Fibroblast of skin of scalp (primary cell): ENCODE results near the gene RCAN1.
"Not testable (repeated sequence)": the region's sequence is repeated elsewhere in the genome, so short reads cannot be mapped to it uniquely, and the experiment has no call there.

Source experiments
- DNase-seq: peaks from one replicate; pipeline ENCODE4 v3.0.0-alpha.2; 2013

RCAN1 gene

DNA sequence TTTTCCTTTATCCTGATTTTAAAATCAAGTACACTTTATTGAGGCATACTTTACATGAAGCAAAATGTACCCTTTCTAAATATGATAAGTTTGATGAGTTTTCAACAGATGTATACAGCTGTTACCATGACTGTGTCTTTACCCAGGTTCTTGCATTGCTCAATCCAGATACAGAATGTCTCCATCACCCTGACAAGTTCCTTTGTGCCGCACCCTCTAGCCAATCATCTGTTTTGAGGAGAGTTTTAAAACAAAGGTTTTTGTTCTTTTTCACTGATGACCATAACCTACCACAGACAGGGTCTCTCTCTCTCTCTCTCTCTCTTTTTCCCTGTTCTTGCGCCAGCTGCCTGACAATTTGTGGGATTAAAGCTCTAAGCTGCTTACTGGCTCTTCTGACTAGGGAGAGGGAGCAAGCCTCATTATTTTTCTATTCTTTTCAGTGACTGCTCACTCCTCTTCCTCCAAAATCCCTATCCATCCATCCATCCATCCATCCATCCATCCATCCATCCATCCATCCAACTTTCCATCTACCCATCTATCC is 101.7 kb downstream of the RCAN1 start:
- DNase-seq: no peak

- DNase-seq: no peak
Observed at GRCh38 chr21:34511787-34512455, 103.0 kb downstream of the RCAN1 start, which contains the start of gene KCNE1. KCNE1 (minus strand) TSS chr21:34512210; CDS start chr21:34449634, 62,576 bp downstream.

- no peak for DNase-seq
Observed at GRCh38 chr21:34511181-34511580, 103.7 kb downstream of the RCAN1 start.

DNA sequence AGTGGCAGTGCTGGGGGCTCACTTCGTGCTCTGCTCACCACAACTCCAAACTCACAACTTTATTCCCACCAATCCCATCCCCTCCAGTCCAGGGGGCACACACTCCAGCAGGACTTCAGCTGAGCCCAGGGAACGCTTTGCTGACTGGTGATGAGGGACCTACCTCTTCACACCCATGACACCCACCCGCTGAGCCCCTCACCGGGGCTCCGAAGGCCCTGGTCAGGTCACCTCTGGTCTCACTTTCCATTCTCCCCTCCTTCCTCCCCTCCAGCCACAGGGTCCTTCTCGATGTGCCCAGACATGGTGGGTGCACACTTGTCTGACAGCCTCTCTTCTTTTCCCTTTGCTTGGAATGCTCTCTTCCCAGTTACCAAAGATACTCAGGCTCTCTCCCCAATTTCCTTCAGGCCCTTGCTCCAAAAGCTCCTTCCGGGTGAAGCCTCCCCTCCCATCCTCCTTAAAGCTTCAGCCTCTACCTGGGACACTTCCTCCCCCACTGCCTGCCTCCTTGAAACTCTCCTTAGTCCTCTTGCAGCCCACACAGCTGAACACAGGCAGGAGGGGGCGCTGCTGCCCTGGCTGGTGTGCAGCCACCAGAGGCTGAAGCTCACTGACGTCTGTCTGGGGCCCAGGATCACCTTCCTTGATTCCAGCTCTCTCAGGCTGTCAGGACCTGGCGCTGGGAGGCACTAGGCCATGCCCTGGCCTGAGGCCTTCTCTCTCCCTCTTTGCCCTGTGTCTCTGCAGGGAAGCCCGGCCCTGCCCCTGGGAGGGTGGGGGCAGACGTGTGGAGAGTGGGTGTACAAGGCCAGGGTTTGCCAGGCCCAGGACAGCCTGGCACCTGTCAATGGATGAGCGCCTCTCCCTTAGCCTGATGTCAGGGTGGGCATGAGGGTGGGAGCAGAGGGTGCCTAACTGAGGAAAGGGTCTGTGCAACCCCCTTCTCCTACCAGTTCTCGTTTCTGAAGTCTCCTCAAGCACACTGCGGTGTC is 104.5 kb downstream of the RCAN1 start:
- peak; percentile 76 for DNase-seq

DNA sequence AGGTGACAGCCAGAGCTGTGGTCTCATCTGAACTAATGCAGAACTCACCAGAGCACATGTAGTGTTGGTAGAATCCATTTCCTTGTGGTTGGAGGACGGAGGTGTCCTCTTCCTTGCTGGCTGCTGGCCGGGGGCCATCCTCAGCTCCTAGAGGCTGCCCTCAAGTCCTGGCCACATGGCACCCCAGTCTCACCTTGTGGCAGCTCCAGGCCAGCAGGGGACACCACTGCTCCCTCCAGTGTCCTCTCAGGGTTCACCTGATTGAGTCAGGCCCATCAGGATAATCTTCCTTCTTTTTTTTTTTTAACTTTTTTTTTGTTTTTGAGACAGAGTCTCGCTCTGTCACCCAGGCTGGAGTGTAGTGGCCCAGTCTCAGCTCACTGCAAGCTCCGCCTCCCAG is 105.8 kb downstream of the RCAN1 start:
- DNase-seq: no peak

GRCh38 chr21:34504595-34504994 is 110.3 kb downstream of the RCAN1 start:
- DNase-seq: no peak

DNA sequence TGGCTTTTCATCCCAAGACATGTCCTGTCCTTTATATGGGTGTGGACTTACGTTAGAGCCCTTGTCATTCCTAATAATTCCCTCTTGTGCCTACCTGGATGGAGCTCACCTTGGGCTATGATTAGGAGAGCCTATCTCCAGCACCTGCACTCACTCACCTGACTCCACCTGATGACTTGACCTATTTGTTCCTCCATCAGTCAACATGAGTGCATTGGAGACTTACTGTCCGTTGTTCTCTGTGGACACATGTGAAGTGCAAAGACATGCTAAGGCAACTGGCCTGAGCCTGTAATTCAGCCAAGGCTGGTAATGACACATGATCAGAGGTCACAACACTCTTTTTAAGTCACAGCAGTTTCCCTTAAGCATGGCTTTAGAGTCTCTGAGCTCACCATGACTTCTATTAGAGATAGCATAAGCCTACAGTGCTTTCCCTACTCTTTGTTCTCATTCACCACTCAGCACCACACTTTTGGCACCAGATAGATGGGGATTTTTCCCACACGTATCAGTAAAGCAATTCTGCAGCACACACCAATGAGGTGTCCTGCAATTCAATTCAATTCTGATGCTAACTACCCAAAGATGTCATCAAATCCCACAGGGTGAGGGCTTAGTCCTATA is 112.3 kb downstream of the RCAN1 start:
- no peak for DNase-seq

DNA sequence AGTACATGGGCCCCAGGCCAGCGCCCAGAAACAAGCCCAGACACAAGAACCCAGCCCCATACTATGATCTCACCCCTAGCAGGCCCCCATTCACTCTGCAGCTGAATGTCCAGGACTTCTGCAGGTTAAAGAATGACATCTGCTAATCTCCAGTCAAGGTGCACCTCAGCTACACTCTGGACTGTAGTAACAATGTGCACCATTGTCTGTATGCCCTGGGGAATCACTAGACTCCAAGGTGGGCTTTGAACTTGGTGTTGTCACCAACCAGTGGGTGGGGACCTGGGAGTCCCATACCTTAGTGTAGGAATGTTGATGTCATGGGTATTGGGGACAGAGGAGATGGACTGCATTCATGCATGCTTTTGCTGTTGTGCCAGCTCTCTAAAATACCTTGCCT is 113.2 kb downstream of the RCAN1 start:
- no peak for DNase-seq

DNA sequence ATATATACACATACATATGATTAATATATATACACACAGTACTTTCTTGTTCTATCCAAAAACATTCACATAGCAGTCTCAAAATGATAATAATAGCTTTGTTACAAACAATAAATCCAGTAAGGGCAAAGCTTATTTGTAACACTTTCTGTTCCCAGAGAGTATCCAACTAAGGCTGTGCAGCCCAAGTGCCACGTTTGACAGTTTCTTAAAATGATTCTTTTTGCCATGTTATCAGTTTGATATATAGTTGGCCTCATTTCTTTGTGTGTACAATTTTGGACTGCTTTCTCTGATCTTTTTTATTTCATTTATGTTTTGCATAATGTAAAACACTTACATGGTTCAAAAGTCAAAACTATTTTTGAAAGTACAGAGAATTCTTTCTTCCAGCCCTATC is 114.7 kb downstream of the RCAN1 start:
- DNase-seq: no peak

GRCh38 chr21:34499116-34499515 is 115.8 kb downstream of the RCAN1 start:
- no peak for DNase-seq

- no peak for DNase-seq
Observed at GRCh38 chr21:34498623-34499022, 116.3 kb downstream of the RCAN1 start.

DNA sequence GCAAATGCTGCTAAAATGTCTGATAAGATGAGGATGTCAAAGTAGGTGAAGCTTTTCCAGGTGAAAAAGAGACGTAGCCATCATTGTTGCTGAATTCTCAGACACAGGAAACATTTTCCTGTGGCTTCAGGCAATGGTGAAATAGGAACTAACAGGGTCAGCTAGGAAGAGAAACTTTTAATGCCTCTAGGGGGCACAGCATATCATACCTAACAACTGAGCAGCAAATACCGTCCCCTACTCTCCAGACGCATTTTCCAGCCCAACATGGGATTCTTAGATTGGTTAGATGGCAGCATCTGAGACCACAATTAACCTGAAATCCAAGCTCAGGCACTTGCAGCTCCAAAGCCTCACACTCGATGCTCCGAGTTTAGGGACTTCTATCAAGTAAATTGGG is 131.1 kb downstream of the RCAN1 start:
- not testable (repeated sequence) for DNase-seq

GRCh38 chr21:34483435-34483834 is 131.5 kb downstream of the RCAN1 start:
- DNase-seq: not testable (repeated sequence)

GRCh38 chr21:34467333-34467732 is 147.6 kb downstream of the RCAN1 start:
- not testable (repeated sequence) for DNase-seq
